NOMO-1 treated with DMSO at 0.1 percent for 48 hours (cell line): Measurements from ENCODE around the gene RNASEH2A.

ENCODE experiments used
- DNase-seq: peaks from one replicate; lab custom pipeline; 2025; ENCODE audit not compliant: unreplicated experiment; lab: John Stamatoyannopoulos, UW

RNASEH2A gene

GRCh38 chr19:12856653-12857052 is 50.3 kb downstream of the RNASEH2A start:
- DNase-seq, result no peak

GRCh38 chr19:12858041-12858928 is 51.9 kb downstream of the RNASEH2A start:
- DNase-seq, result no peak

- DNase-seq, result no peak
Measured at GRCh38 chr19:12859546-12859945, 53.2 kb downstream of the RNASEH2A start.
